GM12878 (cell line): ENCODE results near the gene CLEC16A. TPM values are rescaled to one million over a fixed set of nuclear protein-coding genes. Genes with fewer than 3 reads are reported as not detected.
A peak's percentile ranks its signal among the peaks of the same experiment; 100 is the strongest.

Experiments used
- CEBPB ChIP-seq, 2 experiments: fragments of 150-350 bp in 1 of 2; IDR thresholded peaks; 2 replicates each; pipeline ENCODE4 v1.6.1; 2012 to 2014; ENCODE audit warnings: low read depth in 2 of 2, low read length in 2 of 2, borderline replicate concordance in 1 of 2, inconsistent platforms in 1 of 2
- EED ChIP-seq: sonication (generic); IDR thresholded peaks from 2 replicates; pipeline ENCODE4 v1.6.1; 2016; ENCODE audit warnings: antibody characterized with exemption, low read depth
- FOS ChIP-seq: IDR thresholded peaks from 3 replicates; pipeline ENCODE4 v1.6.1; 2011; ENCODE audit warnings: borderline replicate concordance; ENCODE audit not compliant: insufficient read length; ENCODE audit errors: extremely low read depth
- IRF4 ChIP-seq: IDR thresholded peaks from 2 replicates; pipeline ENCODE4 v1.6.1; 2011; ENCODE audit warnings: low read depth, low read length
- LARP7 ChIP-seq: fragments of 450-650 bp; IDR thresholded peaks from 2 replicates; pipeline ENCODE4 v1.6.1; 2017; ENCODE audit warnings: mild to moderate bottlenecking
- MTA3 ChIP-seq: IDR thresholded peaks from 2 replicates; pipeline ENCODE4 v1.6.1; 2012; ENCODE audit warnings: low read length, inconsistent platforms, borderline replicate concordance
- MYB ChIP-seq: fragments of 150-350 bp; IDR thresholded peaks from 2 replicates; pipeline ENCODE4 v1.6.1; 2014; ENCODE audit warnings: mild to moderate bottlenecking, low read depth, low read length, borderline replicate concordance
- NFIC ChIP-seq: IDR thresholded peaks from 2 replicates; pipeline ENCODE4 v1.6.1; 2012; ENCODE audit warnings: low read depth, mild to moderate bottlenecking, inconsistent platforms, low read length, moderate library complexity
- NR2F1 ChIP-seq: fragments of 450-650 bp; conservative IDR thresholded peaks from 2 replicates; pipeline ENCODE4 v1.6.1; 2017; ENCODE audit warnings: mild to moderate bottlenecking
- SMAD5 ChIP-seq: IDR thresholded peaks from 2 replicates; pipeline ENCODE4 v1.6.1; 2016; ENCODE audit warnings: antibody characterized with exemption, low read depth
- YY1 ChIP-seq: IDR thresholded peaks from 2 replicates; pipeline ENCODE4 v1.6.1; 2011; ENCODE audit warnings: low read depth, mild to moderate bottlenecking, low read length
- ZNF217 ChIP-seq: fragments of 450-650 bp; IDR thresholded peaks from 2 replicates; pipeline ENCODE4 v1.6.1; 2017; ENCODE audit warnings: antibody characterized with exemption, mild to moderate bottlenecking
- ZNF384 ChIP-seq: IDR thresholded peaks from 2 replicates; pipeline ENCODE4 v1.6.1; 2012; ENCODE audit warnings: low read depth, mild to moderate bottlenecking, low read length, improper control_type of control experiment, borderline replicate concordance
- polyA plus RNA-seq, 11 experiments: library from polyadenylated mRNA; depleted of rRNA in 4 of 11; unstranded in 6 of 11; stranded (reverse) in 5 of 11; fragments of >200 nt; fragmentation: Nextera tagmentation in 4 of 11; fragmentation: Illumina TruSeq in 1 of 11; extraction: Ambion mirVana in 4 of 11; extraction: Trizol in 1 of 11; gene quantifications; 1 replicate in 1 of 11; 2 replicates in 10 of 11; pipeline versions ENCODE4 v1.2.1 to v1.2.3, GENCODE V29; 2011 to 2016; ENCODE audit warnings: inconsistent platforms in 2 of 11, missing spikeins in 2 of 11, low read depth in 1 of 11
- total RNA-seq, 4 experiments: library from RNA; depleted of rRNA in 3 of 4; stranded (reverse); fragments of >200 nt in 3 of 4; fragmentation: Illumina TruSeq in 1 of 4; extraction: Trizol in 1 of 4; gene quantifications; 2 replicates each; pipeline versions ENCODE4 v1.2.1 to v1.2.3, GENCODE V29; 2013 to 2021
- TF ChIP-seq, protein P1 (sequence below): fragments of 450-650 bp; IDR thresholded peaks from 2 replicates; pipeline ENCODE4 v1.6.1; 2017; ENCODE audit warnings: mild to moderate bottlenecking
- TF ChIP-seq, protein P2 (sequence below): IDR thresholded peaks from 2 replicates; pipeline ENCODE4 v1.6.1; 2011; ENCODE audit warnings: borderline replicate concordance, low read depth, mild to moderate bottlenecking, moderate library complexity, mixed read lengths, low read length; ENCODE audit not compliant: insufficient read depth; ENCODE audit errors: extremely low read length
- TF ChIP-seq, protein P3 (sequence below): IDR thresholded peaks from 2 replicates; pipeline ENCODE4 v1.6.1; 2012; ENCODE audit warnings: improper control_type of control experiment, low read depth, low read length; ENCODE audit not compliant: insufficient replicate concordance
- TF ChIP-seq, protein P4 (sequence below): IDR thresholded peaks from 2 replicates; pipeline ENCODE4 v1.6.1; 2011; ENCODE audit warnings: mild to moderate bottlenecking, low read depth, low read length, moderate library complexity; ENCODE audit not compliant: insufficient replicate concordance

CLEC16A gene
- total and polyA plus RNA-seq, 10 of the 15 experiments (the other 5 are each of a cell fraction or from before 2014, with no cell fraction given), result 1.5 to 28.8 (median 19.2) TPM

DNA sequence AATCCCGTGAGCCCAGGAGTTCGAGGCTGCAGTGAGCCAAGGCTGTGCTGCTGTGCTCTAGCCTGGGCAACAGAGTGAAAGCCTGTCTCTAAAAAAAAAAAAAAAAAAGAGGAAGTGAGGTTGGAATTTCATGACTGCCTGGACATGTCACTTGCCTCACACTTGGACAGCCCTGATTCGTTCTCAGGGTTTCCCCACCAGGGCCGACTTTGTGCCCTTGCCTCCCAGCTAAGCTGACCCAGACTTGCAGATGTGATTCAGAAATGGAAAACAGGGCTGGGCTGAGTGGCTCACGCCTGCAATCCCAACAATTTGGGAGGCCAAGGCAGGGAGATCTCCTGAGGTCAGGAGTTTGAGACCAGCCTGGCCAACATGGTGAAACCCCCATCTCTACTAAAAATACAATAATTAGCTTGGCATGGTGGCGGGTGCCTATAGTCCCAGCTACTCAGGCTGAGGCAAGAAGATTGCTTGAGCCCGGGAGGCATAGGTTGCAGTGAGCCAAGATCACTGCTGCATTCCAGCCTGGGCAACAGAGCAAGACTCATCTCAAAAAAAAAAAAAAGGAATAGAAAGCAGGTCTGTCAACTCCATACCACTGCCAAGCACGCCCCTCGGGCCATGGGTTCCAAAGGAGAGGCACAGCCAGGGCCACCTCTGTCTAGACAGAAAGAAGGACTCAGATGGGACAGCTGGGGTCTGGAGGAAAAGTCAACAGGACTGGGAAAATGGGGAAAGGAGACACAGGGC, 264.7 kb downstream of the CLEC16A start (continued):
- TF ChIP-seq SMAD5 (no peak), MYB (no peak), IRF4 (no peak), LARP7 (no peak), CEBPB (IDR thresholded peaks at IDR 0.05; ENCODE audit: borderline replicate concordance in 1 of 2, low read depth in 2 of 2, low read length in 2 of 2) (no peak), FOS (no peak), ZNF384 (peak; percentile 86), NR2F1 (0 out of 2 replicates have a peak, but pooled peaks have one; percentile 12), ZNF217 (0 out of 2 replicates have a peak, but pooled peaks have one; percentile 11), NFIC (no peak), MTA3 (no peak), EED (peak; percentile 57), YY1 (no peak)
- TF ChIP-seq, protein P1, sequence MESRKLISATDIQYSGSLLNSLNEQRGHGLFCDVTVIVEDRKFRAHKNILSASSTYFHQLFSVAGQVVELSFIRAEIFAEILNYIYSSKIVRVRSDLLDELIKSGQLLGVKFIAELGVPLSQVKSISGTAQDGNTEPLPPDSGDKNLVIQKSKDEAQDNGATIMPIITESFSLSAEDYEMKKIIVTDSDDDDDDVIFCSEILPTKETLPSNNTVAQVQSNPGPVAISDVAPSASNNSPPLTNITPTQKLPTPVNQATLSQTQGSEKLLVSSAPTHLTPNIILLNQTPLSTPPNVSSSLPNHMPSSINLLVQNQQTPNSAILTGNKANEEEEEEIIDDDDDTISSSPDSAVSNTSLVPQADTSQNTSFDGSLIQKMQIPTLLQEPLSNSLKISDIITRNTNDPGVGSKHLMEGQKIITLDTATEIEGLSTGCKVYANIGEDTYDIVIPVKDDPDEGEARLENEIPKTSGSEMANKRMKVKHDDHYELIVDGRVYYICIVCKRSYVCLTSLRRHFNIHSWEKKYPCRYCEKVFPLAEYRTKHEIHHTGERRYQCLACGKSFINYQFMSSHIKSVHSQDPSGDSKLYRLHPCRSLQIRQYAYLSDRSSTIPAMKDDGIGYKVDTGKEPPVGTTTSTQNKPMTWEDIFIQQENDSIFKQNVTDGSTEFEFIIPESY, result no peak
- TF ChIP-seq, protein P2, sequence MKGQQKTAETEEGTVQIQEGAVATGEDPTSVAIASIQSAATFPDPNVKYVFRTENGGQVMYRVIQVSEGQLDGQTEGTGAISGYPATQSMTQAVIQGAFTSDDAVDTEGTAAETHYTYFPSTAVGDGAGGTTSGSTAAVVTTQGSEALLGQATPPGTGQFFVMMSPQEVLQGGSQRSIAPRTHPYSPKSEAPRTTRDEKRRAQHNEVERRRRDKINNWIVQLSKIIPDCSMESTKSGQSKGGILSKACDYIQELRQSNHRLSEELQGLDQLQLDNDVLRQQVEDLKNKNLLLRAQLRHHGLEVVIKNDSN, result no peak
- TF ChIP-seq, protein P3, sequence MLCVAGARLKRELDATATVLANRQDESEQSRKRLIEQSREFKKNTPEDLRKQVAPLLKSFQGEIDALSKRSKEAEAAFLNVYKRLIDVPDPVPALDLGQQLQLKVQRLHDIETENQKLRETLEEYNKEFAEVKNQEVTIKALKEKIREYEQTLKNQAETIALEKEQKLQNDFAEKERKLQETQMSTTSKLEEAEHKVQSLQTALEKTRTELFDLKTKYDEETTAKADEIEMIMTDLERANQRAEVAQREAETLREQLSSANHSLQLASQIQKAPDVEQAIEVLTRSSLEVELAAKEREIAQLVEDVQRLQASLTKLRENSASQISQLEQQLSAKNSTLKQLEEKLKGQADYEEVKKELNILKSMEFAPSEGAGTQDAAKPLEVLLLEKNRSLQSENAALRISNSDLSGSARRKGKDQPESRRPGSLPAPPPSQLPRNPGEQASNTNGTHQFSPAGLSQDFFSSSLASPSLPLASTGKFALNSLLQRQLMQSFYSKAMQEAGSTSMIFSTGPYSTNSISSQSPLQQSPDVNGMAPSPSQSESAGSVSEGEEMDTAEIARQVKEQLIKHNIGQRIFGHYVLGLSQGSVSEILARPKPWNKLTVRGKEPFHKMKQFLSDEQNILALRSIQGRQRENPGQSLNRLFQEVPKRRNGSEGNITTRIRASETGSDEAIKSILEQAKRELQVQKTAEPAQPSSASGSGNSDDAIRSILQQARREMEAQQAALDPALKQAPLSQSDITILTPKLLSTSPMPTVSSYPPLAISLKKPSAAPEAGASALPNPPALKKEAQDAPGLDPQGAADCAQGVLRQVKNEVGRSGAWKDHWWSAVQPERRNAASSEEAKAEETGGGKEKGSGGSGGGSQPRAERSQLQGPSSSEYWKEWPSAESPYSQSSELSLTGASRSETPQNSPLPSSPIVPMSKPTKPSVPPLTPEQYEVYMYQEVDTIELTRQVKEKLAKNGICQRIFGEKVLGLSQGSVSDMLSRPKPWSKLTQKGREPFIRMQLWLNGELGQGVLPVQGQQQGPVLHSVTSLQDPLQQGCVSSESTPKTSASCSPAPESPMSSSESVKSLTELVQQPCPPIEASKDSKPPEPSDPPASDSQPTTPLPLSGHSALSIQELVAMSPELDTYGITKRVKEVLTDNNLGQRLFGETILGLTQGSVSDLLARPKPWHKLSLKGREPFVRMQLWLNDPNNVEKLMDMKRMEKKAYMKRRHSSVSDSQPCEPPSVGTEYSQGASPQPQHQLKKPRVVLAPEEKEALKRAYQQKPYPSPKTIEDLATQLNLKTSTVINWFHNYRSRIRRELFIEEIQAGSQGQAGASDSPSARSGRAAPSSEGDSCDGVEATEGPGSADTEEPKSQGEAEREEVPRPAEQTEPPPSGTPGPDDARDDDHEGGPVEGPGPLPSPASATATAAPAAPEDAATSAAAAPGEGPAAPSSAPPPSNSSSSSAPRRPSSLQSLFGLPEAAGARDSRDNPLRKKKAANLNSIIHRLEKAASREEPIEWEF, result no peak
- TF ChIP-seq, protein P4, sequence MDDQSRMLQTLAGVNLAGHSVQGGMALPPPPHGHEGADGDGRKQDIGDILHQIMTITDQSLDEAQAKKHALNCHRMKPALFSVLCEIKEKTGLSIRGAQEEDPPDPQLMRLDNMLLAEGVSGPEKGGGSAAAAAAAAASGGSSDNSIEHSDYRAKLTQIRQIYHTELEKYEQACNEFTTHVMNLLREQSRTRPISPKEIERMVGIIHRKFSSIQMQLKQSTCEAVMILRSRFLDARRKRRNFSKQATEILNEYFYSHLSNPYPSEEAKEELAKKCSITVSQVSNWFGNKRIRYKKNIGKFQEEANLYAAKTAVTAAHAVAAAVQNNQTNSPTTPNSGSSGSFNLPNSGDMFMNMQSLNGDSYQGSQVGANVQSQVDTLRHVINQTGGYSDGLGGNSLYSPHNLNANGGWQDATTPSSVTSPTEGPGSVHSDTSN, result no peak
